Endothelial cell (in vitro differentiated cells): ENCODE data around the gene SLC38A11. TPM values are rescaled to one million over a fixed set of nuclear protein-coding genes. Genes with fewer than 3 reads are reported as not detected.

Experiments used
- DNase-seq: peaks from one replicate; pipeline ENCODE4 v3.0.0; 2021; ENCODE audit warnings: low spot score
- H3K27ac Mint-ChIP-seq: one replicate; pipeline ENCODE4 v1.8.0; 2021; ENCODE audit warnings: mixed read lengths, inconsistent platforms; ENCODE audit not compliant: unreplicated experiment
- H3K27me3 Mint-ChIP-seq: one replicate; pipeline ENCODE4 v1.8.0; 2021; ENCODE audit warnings: mild to moderate bottlenecking, moderate library complexity, mixed read lengths, inconsistent platforms; ENCODE audit not compliant: unreplicated experiment
- H3K36me3 Mint-ChIP-seq: one replicate; pipeline ENCODE4 v1.8.0; 2021; ENCODE audit warnings: mild to moderate bottlenecking, low read depth, mixed read lengths, inconsistent platforms; ENCODE audit not compliant: unreplicated experiment
- H3K4me1 Mint-ChIP-seq: one replicate; pipeline ENCODE4 v1.8.0; 2021; ENCODE audit warnings: mild to moderate bottlenecking, mixed read lengths, inconsistent platforms; ENCODE audit not compliant: unreplicated experiment
- H3K4me3 Mint-ChIP-seq: one replicate; pipeline ENCODE4 v1.8.0; 2021; ENCODE audit warnings: mild to moderate bottlenecking, mixed read lengths, inconsistent platforms; ENCODE audit not compliant: unreplicated experiment
- H3K9me3 Mint-ChIP-seq: one replicate; pipeline ENCODE4 v1.8.0; 2021; ENCODE audit warnings: mixed read lengths, inconsistent platforms; ENCODE audit not compliant: unreplicated experiment
- CTCF ChIP-seq: fragments of 200-600 bp; sonication (generic); IDR thresholded peaks from one replicate; pipeline ENCODE4 v1.5.0; 2021; ENCODE audit warnings: antibody characterized with exemption; ENCODE audit not compliant: unreplicated experiment
- total RNA-seq: library from RNA; stranded (reverse); fragmentation: NEBNext Ultra II Directional; extraction: Animal tissue kit (Norgen Biotek cat#: 25700); gene quantifications from one replicate; pipeline ENCODE4 v1.2.1, GENCODE V29; 2021; ENCODE audit not compliant: unreplicated experiment

Gene SLC38A11
- total RNA-seq, 1 donor from 2014 or later: not detected

GRCh38 chr2:164905307-164905706 is 50.0 kb downstream of the SLC38A11 start:
- peaks cover 10% of the 10 kb centered on the region for H3K4me1 Mint-ChIP-seq

GRCh38 chr2:164903951-164904350 is 51.4 kb downstream of the SLC38A11 start:
- H3K36me3 Mint-ChIP-seq: no peaks in the 10 kb centered on the region
- H3K27me3 Mint-ChIP-seq: no peaks in the 10 kb centered on the region
- no peak for TF ChIP-seq CTCF
- no peak overlapping the region for H3K27ac Mint-ChIP-seq
- no peaks in the 10 kb centered on the region for H3K4me1 Mint-ChIP-seq
- no peaks in the 10 kb centered on the region for H3K9me3 Mint-ChIP-seq
- no peak overlapping the region for H3K4me3 Mint-ChIP-seq
- DNase-seq: no peak

More at GRCh38 chr2:164905307-164905706, 50.0 kb downstream of the SLC38A11 start:
- no peaks in the 10 kb centered on the region for H3K36me3 Mint-ChIP-seq
- H3K27ac Mint-ChIP-seq: no peak overlapping the region
- no peaks in the 10 kb centered on the region for H3K9me3 Mint-ChIP-seq
- no peaks in the 10 kb centered on the region for H3K27me3 Mint-ChIP-seq
- no peak for DNase-seq
- no peak for TF ChIP-seq CTCF
- H3K4me3 Mint-ChIP-seq: no peak overlapping the region

- no peaks in the 10 kb centered on the region for H3K36me3 Mint-ChIP-seq
- peaks cover 3% of the 10 kb centered on the region for H3K4me1 Mint-ChIP-seq
- DNase-seq: no peak
- TF ChIP-seq CTCF: no peak
- H3K27me3 Mint-ChIP-seq: no peaks in the 10 kb centered on the region
- H3K4me3 Mint-ChIP-seq: no peak overlapping the region
- H3K27ac Mint-ChIP-seq: no peak overlapping the region
- H3K9me3 Mint-ChIP-seq: no peaks in the 10 kb centered on the region
Observed at GRCh38 chr2:164903204-164903603, 52.1 kb downstream of the SLC38A11 start.

GRCh38 chr2:164899121-164899520 is 56.2 kb downstream of the SLC38A11 start:
- Mint-ChIP-seq H3K36me3 (no peaks in the 10 kb centered on the region), H3K4me1 (peaks cover 3% of the 10 kb centered on the region), H3K27ac (no peak overlapping the region), H3K27me3 (peaks cover 4% of the 10 kb centered on the region), H3K4me3 (no peak overlapping the region), H3K9me3 (no peaks in the 10 kb centered on the region)
- no peak for DNase-seq
- no peak for TF ChIP-seq CTCF

- Mint-ChIP-seq H3K27me3 (peaks cover 4% of the 10 kb centered on the region), H3K36me3 (no peaks in the 10 kb centered on the region), H3K27ac (no peak overlapping the region), H3K4me1 (peaks cover 3% of the 10 kb centered on the region), H3K9me3 (no peaks in the 10 kb centered on the region), H3K4me3 (no peak overlapping the region)
- no peak for DNase-seq
- no peak for TF ChIP-seq CTCF
Observed at GRCh38 chr2:164898475-164898874, 56.9 kb downstream of the SLC38A11 start.
